ENCODE data around the gene LHFPL3.

GRCh38 chr7:104469166-104469820 lies 140.9 kb downstream of the LHFPL3 start:
- TF ChIP-seq CTCF (IDR thresholded peaks at IDR 0.05; ENCODE audit: low read length) (no peak), EZH2 (IDR thresholded peaks at IDR 0.05; ENCODE audit: borderline replicate concordance, low read length) (no peak)

Data from OCI-LY1 (cell line).